Measurements from ENCODE around the gene ALKBH5.

Gene ALKBH5

DNA sequence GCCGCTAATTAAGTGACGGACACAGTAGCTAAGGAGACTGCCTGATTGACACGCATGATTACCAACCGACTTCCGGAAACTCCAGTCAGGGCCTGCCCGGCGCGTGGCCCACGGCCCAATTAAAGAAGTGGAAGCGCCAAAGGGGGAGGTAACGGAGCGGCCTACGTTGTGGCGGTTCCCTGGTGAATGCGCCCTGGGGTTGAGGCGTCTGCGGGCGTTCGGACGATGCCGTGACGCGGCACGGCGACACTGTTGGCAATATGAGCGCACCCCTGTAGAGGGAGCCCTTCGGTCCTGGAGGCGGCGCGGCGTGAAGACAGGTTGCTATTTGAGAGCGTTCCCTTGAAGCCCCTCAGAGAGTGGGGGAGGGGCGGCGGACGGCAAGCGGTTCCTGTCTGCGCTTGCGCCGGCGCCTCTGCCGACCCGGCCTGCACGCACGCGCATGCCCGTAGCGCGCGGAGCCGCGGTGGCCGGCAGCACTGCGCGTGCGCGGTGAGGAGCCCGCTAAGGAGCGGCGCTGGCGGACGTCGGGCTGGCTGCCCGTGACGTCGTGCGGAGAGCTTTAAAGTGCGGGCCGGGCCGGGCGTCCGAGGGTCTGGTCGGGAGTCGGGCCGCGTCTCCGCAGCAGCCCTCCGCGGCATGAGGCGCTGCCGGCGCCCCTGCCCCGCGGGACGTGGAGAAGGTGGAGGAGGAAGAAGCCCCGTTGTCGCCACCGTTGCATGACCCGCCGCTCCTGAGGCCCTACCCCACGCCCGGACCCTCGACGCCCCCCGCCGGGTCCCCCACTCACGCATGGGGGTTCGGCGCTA lies at the start of gene ALKBH5:
ALKBH5 (plus strand) TSS at position 495 of the 809 bp plus-strand sequence. CDS start 416 bp downstream, outside the sequence.
- peak; percentile 100 for DNase-seq

DNA sequence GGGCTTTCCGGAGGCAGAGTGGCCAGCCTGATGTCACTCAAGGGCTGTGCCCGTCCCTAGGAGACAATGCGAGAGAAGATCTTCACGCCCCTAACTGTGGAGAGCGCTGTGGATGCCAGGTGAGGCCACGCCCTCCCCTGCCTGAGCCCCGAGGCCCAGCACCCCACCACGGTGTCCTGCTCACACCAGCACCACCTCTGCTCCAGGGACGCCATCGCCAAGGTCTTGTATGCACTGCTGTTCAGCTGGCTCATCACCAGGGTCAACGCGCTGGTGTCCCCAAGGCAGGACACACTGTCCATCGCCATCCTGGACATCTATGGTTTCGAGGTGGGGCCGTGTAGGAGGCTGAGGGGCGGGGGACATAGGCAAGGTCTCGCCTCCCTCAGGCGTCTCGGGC lies 47.3 kb upstream of the ALKBH5 start:
- no peak for DNase-seq

DNA sequence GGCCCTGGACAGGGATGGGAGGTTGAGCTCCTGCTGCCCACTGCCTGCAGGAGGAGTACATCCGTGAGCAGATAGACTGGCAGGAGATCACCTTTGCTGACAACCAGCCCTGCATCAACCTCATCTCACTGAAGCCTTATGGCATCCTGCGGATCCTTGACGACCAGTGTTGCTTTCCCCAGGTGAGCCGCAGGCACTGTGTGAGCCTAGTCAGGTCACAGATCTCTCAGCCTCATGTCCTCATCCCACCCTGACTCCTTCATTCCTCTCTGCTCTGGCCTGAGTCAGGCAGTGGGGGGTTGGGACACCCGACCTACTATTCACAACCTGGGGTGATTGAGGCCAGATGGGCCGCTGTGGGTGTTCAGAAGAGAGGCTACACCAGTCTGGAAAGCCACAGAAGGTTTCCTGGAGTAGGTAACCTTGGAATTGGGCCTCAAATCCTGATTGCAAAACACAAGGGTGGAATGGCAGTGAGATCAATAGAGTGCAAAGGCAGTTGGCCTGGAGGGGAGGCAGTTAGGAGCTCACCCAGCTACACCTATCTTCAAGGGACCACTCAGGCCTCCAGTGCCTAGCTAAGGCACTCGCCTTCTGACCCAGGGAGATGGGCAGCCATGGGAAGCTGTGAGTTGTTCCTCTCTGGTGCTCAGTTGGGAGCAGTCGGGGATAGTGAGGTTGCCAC lies 45.4 kb upstream of the ALKBH5 start:
- DNase-seq = peak; percentile 12

GRCh38 chr17:18139092-18139491 lies 44.5 kb upstream of the ALKBH5 start:
- DNase-seq = no peak

GRCh38 chr17:18139498-18139897 lies 44.1 kb upstream of the ALKBH5 start:
- no peak for DNase-seq

DNA sequence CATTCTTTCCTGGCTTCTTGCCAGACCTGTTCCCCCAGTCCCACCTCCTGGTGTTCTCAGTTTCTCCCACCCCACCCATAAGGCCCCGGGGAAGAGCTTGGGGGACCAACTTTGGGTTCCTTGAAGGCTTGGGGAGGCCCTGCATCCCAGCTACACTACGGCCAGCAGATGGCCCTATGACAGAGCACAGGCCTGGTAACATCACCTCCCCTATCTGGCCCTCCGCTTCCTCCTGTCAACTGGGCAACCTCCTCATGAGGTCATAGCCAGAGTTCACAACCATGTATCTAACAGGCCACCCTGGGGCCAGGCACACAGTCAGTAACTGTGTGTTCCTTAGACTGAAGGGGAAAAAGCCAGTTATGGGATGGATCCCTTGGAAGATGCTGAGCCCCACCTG lies 43.7 kb upstream of the ALKBH5 start:
- no peak for DNase-seq

- no peak for DNase-seq
These were observed 43.0 kb upstream of the ALKBH5 start for GRCh38 chr17:18140648-18141047.

- peak; percentile 55 for DNase-seq
These were observed 42.3 kb upstream of the ALKBH5 start for GRCh38 chr17:18141210-18141803.

DNA sequence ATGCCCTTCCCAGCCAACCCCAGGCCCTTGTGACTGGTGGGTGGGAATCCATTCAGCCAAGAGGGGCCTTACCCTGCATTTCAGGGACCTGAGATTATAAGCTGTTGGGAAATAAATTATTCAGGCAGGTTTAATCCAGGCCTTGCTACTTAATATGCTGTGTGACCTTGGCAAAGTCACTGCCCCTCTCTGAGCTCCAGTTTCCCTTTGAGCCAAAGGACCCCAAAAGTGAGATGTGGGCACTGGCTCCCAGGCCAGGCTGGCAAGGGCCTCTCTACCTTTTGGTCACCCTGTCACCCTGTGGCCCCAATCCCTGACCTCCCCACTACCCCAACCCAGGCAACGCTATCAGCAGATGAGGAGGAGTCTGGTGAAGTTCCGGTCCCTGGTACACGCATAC lies 41.2 kb upstream of the ALKBH5 start:
- DNase-seq = no peak

GRCh38 chr17:18143044-18143936 lies 40.3 kb upstream of the ALKBH5 start:
- no peak for DNase-seq

DNA sequence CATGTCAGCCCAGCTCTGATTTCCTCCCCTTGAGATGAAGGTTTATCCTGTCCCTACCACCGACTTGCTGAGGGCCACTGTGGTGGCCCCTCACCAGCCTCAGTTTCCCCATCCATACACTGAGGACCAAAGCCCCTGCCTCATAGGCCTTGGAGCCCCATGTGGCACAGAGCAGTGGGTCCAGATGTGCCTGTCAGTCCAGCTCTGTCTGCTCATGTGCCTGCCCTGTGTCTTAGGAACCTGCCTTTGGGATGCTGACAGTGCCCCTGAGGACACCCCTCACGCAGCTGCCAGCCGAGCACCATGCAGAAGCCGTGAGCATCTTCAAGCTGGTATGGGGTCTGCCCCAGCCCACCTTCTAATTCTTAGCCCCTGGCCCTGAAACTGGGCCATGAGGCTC lies 39.4 kb upstream of the ALKBH5 start:
- DNase-seq = no peak

GRCh38 chr17:18144855-18145254 lies 38.8 kb upstream of the ALKBH5 start:
- DNase-seq = no peak

DNA sequence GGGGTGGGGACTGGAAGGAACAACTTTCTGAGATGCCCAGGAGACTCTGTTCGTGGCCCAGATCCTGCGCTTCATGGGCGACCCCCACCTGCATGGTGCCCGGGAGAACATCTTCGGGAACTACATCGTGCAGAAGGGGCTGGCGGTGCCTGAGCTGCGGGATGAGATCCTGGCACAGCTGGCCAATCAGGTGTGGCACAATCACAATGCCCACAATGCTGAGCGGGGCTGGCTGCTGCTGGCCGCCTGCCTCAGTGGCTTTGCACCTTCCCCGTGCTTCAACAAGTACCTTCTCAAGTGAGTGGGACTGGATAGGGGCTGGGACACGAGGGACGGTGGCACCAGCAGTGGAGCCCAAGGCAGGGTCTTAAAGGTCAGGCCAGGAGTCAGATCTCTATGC lies 37.8 kb upstream of the ALKBH5 start:
- no peak for DNase-seq

DNA sequence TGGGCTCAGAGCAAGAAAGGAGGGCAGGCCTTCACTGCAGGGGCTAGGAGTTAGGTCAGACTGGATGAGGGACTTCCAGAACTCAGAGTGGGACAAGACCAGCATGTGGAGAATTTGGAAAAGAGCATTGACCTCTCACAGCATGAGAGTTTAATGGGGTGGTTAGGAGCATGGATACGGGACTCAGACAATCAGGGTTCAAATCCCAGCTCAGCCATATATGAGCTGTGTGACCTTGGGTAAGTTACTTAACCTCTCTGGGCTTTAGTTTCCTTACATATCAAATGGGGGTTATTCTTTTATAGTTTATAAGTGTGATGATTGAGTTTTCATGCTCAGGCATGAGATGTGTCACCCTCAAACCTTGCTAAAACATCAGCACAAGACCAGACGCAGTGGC lies 37.4 kb upstream of the ALKBH5 start:
- no peak for DNase-seq

- DNase-seq = no peak
These were observed 36.6 kb upstream of the ALKBH5 start for GRCh38 chr17:18146980-18147379.

GRCh38 chr17:18148586-18148985 lies 35.0 kb upstream of the ALKBH5 start:
- no peak for DNase-seq

GRCh38 chr17:18151290-18151689 lies 32.3 kb upstream of the ALKBH5 start:
- no peak for DNase-seq

GRCh38 chr17:18155179-18155578 lies 28.4 kb upstream of the ALKBH5 start:
- DNase-seq = no peak

DNA sequence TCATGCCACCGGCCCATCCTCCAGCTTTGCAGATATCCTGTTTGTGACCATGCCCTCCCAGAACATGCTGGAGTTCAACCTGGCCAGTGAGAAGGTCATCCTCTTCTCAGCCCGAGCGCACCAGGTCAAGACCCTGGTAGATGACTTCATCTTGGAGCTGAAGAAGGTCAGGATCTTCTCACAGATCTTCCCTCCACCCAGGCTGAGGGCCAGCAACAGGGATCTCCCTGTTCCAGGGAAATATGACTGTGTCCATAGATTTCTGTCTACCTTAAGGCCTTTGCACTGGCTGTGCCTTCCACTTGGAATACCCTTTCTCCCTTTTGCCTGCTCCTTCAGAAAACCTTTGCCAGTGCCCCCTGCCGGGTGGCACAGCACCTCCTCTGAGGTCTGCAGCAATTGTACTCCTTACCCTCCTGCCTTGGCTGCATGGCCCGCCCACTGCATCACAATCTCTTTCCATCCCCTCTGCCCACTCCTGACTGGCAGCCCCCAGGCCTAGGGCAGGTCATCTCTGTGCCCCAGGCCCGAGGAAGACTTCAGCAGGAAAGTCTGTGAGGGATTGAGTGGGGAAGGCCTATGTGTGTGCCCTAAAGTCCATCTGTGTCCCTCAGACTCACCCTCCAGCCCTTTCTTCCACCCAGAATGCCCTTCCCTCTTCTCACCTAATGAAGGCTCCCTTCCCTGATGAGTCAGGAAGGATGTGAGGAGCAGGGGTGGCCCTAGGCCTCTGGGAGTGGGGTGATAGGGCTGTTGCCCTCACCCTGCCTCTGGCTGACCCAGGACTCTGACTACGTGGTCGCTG lies 27.3 kb upstream of the ALKBH5 start:
- DNase-seq = no peak

- no peak for DNase-seq
These were observed 26.7 kb upstream of the ALKBH5 start for GRCh38 chr17:18156976-18157280.

DNA sequence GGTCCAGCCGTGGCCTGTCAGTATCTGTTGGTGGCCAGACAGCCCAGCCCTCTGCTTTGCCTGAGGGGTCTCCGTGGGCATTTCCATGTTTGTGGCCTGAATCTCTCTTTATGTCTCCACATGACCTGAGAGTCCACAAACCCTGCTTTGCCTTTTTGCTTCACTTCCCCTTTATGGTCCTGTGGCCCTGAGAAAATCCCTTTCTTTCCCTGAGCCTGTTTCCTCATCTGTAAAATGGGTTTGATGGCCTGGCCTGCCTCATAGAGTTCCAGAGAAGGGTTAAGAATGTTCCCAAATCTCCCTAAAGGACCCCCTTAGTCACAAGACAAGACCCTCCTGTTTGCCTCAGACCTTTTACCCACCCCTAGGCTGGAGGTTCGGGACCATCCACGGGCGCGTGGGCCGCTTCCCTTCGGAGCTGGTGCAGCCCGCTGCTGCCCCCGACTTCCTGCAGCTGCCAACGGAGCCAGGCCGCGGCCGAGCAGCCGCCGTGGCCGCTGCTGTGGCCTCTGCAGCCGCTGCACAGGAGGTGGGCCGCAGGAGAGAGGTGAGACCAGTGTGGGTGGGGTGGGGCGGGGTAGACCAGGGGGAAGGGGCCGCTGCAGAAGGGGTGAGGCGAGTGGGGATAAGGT lies 26.2 kb upstream of the ALKBH5 start:
- DNase-seq = no peak

Measured in fibroblast of upper back skin (primary cell).